Jurkat, Clone E6-1 (cell line): ENCODE measurements around the gene SH3RF1.

Source experiments
- DNase-seq: peaks from one replicate; pipeline ENCODE4 v3.0.0-alpha.2; 2011; ENCODE audit warnings: low read depth, low spot score
- H3K4me3 ChIP-seq: 2 replicates; pipeline ENCODE4 v1.5.1; 2011; ENCODE audit warnings: mild to moderate bottlenecking, low read length, control low read depth, moderate library complexity

SH3RF1 gene

DNA sequence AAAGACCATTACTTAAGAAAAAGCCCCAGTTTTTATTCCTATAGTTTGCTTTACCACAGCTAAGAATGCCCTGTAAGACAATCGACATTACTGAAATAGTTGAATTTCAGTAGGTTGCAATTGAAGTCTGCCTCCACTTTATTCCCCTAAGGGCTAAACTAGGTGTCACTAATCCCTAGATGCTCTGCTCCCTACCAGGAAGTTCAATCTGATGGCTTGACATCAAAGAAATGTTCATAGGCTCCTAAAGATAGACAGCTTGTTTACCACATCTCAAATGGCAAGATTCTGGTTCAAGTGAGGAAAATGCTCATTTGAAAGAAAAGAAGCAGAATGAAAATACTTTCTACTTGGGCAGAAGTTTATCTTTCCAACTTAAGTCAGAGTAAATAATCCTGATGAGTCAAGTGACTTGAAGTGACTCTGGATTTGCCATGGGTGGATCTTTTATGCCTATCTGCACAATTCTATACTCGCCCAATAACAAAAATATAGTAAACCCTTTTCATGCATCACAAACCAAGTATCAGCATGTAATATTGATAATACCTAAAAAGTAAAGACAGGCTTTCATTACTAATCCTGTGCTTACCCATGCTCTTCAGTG, 117.2 kb downstream of the SH3RF1 start:
- no peak for DNase-seq
- H3K4me3 ChIP-seq: no peak overlapping the region

- peak; percentile 12 for DNase-seq
- H3K4me3 ChIP-seq: no peak overlapping the region
Observed at GRCh38 chr4:169152899-169153298, 117.9 kb downstream of the SH3RF1 start.

GRCh38 chr4:169152098-169152497, 118.7 kb downstream of the SH3RF1 start:
- no peak for DNase-seq
- no peak overlapping the region for H3K4me3 ChIP-seq

- DNase-seq: no peak
Observed at GRCh38 chr4:169151671-169152070, 119.1 kb downstream of the SH3RF1 start.

DNA sequence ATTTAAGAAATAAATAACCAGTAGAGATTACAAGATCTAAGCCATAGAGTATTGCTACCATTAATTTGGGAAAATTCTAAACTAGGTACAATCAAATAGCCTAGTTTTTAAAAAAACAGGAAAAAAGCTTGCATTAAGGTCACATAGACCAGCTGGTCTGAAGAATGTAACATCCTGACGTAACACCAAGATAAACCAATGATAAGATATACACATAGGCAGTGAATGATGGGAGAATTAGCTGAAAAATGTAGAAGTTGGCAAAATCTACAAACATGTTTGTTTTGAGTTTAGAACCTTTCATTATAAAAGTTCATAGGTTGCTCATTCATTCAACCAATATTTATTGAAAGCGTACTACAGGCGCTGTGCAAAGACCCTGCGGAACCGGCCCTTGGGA, 120.0 kb downstream of the SH3RF1 start:
- no peak for DNase-seq
- H3K4me3 ChIP-seq: no peak overlapping the region

More at GRCh38 chr4:169151671-169152070, 119.1 kb downstream of the SH3RF1 start:
- no peak overlapping the region for H3K4me3 ChIP-seq

- H3K4me3 ChIP-seq: no peak overlapping the region
- no peak for DNase-seq
Observed at GRCh38 chr4:169148885-169149284, 121.9 kb downstream of the SH3RF1 start.

- DNase-seq: no peak
- H3K4me3 ChIP-seq: no peak overlapping the region
Observed at GRCh38 chr4:169147191-169147590, 123.6 kb downstream of the SH3RF1 start.

DNA sequence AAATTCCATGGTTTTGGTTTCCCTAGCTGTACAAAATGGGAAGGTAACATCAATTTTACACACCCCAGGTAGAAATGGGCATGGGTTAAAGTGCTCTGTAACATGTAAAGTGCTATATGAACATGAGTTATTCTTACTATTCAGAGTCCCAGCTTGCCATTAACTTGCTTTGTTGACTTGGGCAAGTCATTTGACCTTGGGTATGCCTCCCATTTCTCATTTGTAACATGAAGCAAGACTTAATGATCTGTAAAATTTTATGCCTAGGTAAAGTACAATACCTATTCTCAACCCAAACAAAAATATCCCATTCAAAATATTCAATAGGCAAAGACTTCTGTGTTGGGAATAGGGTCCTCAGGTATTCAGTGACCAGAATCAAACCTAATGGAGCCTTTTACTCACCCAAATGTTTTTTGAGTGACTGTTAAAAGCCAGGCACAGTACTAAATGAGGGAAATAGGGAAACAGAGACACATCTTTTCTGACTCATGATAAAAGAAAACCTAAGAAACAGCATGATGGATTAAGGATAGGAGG, 126.6 kb downstream of the SH3RF1 start:
- no peak for DNase-seq

DNA sequence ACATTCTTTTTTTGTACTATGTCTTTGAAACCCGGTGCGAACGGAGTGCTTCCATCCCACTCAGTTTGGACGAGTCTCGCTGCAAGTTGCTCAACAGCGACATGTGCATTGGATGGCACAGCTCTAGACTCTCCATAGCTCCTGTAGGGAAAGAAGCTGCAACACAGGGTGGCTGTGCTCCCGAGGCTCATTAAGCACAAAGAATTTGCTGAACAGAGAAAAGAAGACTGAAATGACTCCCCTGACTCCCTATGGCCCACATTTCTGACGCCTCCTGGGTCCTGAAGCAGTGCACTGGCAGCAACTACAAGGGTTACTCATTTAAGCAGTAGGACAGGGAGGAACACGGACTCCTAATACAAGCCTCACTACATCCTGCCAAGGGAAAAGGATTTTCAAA, 127.4 kb downstream of the SH3RF1 start:
- H3K4me3 ChIP-seq: no peak overlapping the region
- no peak for DNase-seq

More for the DNA sequence above, 126.6 kb downstream of the SH3RF1 start:
- H3K4me3 ChIP-seq: no peak overlapping the region

DNA sequence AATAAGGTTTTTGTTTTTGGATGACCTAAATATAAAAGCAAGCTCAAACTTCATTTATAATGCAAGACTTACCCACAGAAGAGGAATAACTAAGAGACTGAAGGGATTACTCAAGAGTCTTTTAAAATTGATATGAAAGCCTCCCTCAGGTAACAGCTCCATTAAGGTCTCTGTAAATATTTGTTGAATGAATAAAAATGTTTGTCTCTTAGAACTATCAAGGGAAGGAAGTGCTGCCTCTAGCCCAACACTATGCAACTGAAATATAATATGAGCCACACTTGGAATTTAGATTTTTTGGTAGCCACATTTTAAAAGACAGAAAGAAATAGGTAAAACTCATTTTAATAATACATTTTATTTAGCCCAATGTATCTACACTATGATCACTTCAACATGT, 127.8 kb downstream of the SH3RF1 start:
- DNase-seq: no peak
- H3K4me3 ChIP-seq: no peak overlapping the region

DNA sequence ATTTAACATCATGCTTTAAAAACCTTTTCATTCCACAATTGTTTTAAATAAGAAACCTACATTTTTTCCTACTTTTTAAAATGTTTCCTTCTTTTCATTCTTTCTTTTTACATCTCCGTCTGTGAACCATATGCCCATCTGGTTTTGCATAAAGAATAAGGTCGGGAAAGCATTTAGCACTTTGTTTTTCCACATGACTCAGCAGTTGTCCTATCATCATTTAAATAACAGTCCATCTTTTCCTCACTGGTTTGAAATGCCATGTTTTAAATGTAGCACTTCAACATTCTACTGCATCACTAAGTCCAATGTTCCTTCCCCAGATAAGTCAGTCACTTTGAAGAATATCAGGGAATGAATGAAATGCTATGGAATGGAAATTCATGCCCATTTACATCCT, 128.4 kb downstream of the SH3RF1 start:
- H3K4me3 ChIP-seq: no peak overlapping the region
- DNase-seq: no peak

DNA sequence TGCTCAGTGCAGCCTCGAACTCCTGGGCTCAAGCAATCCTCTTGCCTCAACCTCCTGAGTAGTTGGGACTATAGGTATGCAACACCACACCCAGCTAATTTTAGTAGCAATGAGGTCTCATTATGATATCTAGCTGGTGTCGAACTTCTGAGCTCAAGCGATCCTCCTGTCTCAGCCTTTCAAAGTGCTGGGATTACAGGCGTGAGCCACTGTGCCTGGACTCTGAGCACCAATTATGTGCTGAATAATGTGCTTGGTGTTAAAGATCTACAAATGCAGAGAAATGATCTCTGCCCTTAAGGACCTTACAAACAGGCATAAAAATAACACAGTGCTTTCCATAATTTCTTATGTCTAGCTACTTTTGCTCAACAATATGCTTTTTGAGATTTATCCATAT, 131.7 kb downstream of the SH3RF1 start:
- no peak overlapping the region for H3K4me3 ChIP-seq
- no peak for DNase-seq

DNA sequence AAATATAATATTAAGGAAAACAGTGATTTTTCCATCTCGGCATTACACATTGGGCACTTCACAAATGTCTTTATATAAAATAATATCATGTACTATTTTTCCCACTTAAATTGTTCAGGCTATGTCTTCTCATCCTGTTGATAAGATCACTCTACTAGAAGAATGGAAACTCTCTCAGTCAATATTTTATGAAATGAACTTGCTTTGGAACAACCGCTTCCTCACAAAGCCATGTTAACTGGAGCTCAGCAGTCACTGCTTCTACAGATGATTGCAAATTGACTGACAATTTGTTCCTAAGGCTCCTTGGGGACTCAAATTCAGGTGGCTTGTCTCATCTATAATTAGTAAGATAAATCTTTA, 133.2 kb downstream of the SH3RF1 start:
- no peak for DNase-seq
- no peak overlapping the region for H3K4me3 ChIP-seq

GRCh38 chr4:169136796-169137557, 133.8 kb downstream of the SH3RF1 start:
- no peak overlapping the region for H3K4me3 ChIP-seq
- DNase-seq: no peak

- DNase-seq: no peak
- H3K4me3 ChIP-seq: no peak overlapping the region
Observed at GRCh38 chr4:169136330-169136729, 134.4 kb downstream of the SH3RF1 start.

DNA sequence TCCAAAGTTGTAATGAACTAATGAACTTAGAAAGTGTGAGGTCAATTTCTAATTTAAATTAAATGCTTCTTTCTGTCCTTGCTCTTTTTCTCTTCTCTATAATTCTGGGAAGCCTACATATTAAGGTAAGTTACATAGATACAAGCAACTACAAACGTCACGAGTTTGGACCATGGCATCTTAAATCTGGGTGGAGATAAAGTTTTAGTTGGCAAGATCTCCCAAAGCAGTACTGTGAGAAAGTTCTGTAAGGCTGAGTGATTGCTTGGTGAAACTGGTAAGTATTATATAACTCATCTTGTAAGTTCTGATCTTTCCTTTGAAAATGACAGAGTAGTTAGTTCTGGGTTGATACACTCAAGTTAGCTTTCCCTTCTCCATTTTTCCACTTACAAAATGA, 135.0 kb downstream of the SH3RF1 start:
- no peak overlapping the region for H3K4me3 ChIP-seq

GRCh38 chr4:169133932-169134331, 136.8 kb downstream of the SH3RF1 start:
- H3K4me3 ChIP-seq: no peak overlapping the region
- no peak for DNase-seq

More for the DNA sequence above, 135.0 kb downstream of the SH3RF1 start:
- no peak for DNase-seq

- no peak overlapping the region for H3K4me3 ChIP-seq
- no peak for DNase-seq
Observed at GRCh38 chr4:169132561-169133305, 138.0 kb downstream of the SH3RF1 start.

- H3K4me3 ChIP-seq: no peak overlapping the region
- no peak for DNase-seq
Observed at GRCh38 chr4:169131556-169132208, 139.1 kb downstream of the SH3RF1 start.
